NCI-H82 treated with DMSO at 0.1 percent for 48 hours (cell line): ENCODE measurements around the gene SLC26A6.

ENCODE experiments used
- DNase-seq: peaks from one replicate; lab custom pipeline; 2025; ENCODE audit not compliant: unreplicated experiment; lab: John Stamatoyannopoulos, UW

Gene SLC26A6

GRCh38 chr3:48635222-48636021 lies at the start of gene SLC26A6:
TSS of gene SLC26A6 (minus strand) at chr3:48635461. CDS start at chr3:48635393, 68 bp downstream.
- peak; percentile 73 for DNase-seq

GRCh38 chr3:48684480-48685143 lies 49.4 kb upstream of the SLC26A6 start:
- DNase-seq: no peak

- DNase-seq: no peak
These were observed 48.7 kb upstream of the SLC26A6 start for GRCh38 chr3:48684054-48684349.

- no peak for DNase-seq
These were observed 47.5 kb upstream of the SLC26A6 start for GRCh38 chr3:48682786-48683185.

GRCh38 chr3:48681974-48682610 lies 46.8 kb upstream of the SLC26A6 start:
- DNase-seq: no peak

GRCh38 chr3:48681541-48681880 lies 46.2 kb upstream of the SLC26A6 start:
- no peak for DNase-seq

GRCh38 chr3:48680811-48681540 lies 45.7 kb upstream of the SLC26A6 start:
- DNase-seq: no peak

- no peak for DNase-seq
These were observed 44.4 kb upstream of the SLC26A6 start for GRCh38 chr3:48679411-48680391.

GRCh38 chr3:48678566-48679380 lies 43.5 kb upstream of the SLC26A6 start:
- DNase-seq: no peak

- no peak for DNase-seq
These were observed 42.8 kb upstream of the SLC26A6 start for GRCh38 chr3:48678056-48678455.

GRCh38 chr3:48674505-48674904 lies 39.2 kb upstream of the SLC26A6 start:
- DNase-seq: no peak

GRCh38 chr3:48672522-48672921 lies 37.3 kb upstream of the SLC26A6 start:
- no peak for DNase-seq

GRCh38 chr3:48664929-48665328 lies 29.7 kb upstream of the SLC26A6 start:
- DNase-seq: no peak

GRCh38 chr3:48664313-48664644 lies 29.0 kb upstream of the SLC26A6 start:
- DNase-seq: no peak

GRCh38 chr3:48663489-48664312 lies 28.4 kb upstream of the SLC26A6 start:
- DNase-seq: peak; percentile 89

- no peak for DNase-seq
These were observed 27.7 kb upstream of the SLC26A6 start, which contains the start of gene CELSR3 for GRCh38 chr3:48662753-48663488. TSS of gene CELSR3 (minus strand) at chr3:48662886. CDS start at chr3:48662634, 252 bp downstream.

GRCh38 chr3:48662145-48662752 lies 27.0 kb upstream of the SLC26A6 start:
- no peak for DNase-seq
